Central memory CD8-positive, alpha-beta T cell (primary cell): ENCODE measurements around the gene OSBPL6.
"Not testable (repeated sequence)": the region's sequence is repeated elsewhere in the genome, so short reads cannot be mapped to it uniquely, and the experiment has no call there.

Experiments used
- ATAC-seq: fragments of 150-1000 bp; cut with Tn5 transposase; replicated peaks from 2 replicates; pipeline ENCODE4 v1.10.0; 2022; ENCODE audit warnings: mild to moderate bottlenecking, moderate FRiP score, moderate number of reproducible peaks; ENCODE audit not compliant: poor library complexity, severe bottlenecking; ENCODE audit errors: extremely low read depth
- DNase-seq, 2 donors: peaks; one replicate each; pipeline ENCODE4 v3.0.0; 2021; ENCODE audit warnings: low spot score in 2 of 2
- H3K27ac Mint-ChIP-seq: one replicate; pipeline ENCODE4 v1.8.0; 2022; ENCODE audit warnings: low read depth, mild to moderate bottlenecking, moderate library complexity, mixed read lengths
- H3K27me3 Mint-ChIP-seq: one replicate; pipeline ENCODE4 v1.8.0; 2022; ENCODE audit warnings: mixed read lengths
- H3K36me3 Mint-ChIP-seq: one replicate; pipeline ENCODE4 v1.8.0; 2022; ENCODE audit warnings: mild to moderate bottlenecking, moderate library complexity, mixed read lengths; ENCODE audit not compliant: insufficient read depth
- H3K4me1 Mint-ChIP-seq: one replicate; pipeline ENCODE4 v1.8.0; 2022; ENCODE audit warnings: mixed read lengths
- H3K4me3 Mint-ChIP-seq: one replicate; pipeline ENCODE4 v1.8.0; 2022; ENCODE audit warnings: mild to moderate bottlenecking, moderate library complexity, mixed read lengths
- H3K9me3 Mint-ChIP-seq: one replicate; pipeline ENCODE4 v1.8.0; 2022; ENCODE audit warnings: mixed read lengths

OSBPL6 gene

DNA sequence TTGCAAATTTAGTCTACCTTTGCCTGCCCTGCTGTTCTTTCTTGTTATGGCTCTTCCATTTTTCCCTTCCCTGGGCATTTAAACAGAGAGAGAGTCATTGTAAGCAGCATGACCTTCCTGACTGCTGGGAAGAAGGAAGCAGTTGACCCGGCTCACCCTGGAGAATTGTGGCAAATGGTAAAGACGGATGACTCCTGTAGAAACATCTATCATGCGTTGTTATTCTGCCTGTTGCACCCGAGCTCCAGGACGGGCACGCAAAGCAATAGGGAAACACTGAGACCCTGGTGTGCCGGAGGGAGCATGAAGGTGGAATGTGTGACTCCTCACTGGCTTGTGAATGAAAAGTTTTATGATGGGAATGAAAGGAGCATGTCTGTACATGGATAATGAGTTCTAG is 113.3 kb downstream of the OSBPL6 start:
- Mint-ChIP-seq H3K27ac (no peak overlapping the region), H3K9me3 (no peaks in the 10 kb centered on the region), H3K4me3 (no peak overlapping the region), H3K27me3 (peaks cover 43% of the 10 kb centered on the region), H3K4me1 (no peaks in the 10 kb centered on the region), H3K36me3 (peaks cover 1% of the 10 kb centered on the region)
- ATAC-seq (no peak), DNase-seq (no peak)

DNA sequence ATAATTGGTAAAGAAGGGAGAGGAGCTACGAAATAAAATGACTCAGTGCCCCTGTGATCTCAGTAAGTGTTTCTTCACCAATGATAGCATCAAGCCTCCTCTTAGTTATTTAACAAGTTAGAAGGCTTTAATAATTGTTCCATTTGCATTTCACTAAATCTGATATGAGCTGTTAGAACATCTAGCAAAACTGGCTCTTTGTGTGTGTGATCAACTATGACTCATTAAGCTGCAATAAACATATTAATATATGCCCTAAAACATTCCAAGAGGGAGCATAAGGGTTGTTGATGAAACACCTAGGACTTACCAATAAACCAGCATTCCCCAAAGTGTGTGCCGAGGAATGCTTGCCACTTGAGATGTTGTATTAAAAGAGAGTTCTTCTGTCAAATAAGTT is 115.2 kb downstream of the OSBPL6 start:
- ATAC-seq (no peak), DNase-seq (no peak)
- peaks cover 32% of the 10 kb centered on the region for H3K27me3 Mint-ChIP-seq
- no peaks in the 10 kb centered on the region for H3K9me3 Mint-ChIP-seq
- no peak overlapping the region for H3K4me3 Mint-ChIP-seq
- H3K36me3 Mint-ChIP-seq: no peaks in the 10 kb centered on the region
- no peak overlapping the region for H3K27ac Mint-ChIP-seq
- no peaks in the 10 kb centered on the region for H3K4me1 Mint-ChIP-seq

DNA sequence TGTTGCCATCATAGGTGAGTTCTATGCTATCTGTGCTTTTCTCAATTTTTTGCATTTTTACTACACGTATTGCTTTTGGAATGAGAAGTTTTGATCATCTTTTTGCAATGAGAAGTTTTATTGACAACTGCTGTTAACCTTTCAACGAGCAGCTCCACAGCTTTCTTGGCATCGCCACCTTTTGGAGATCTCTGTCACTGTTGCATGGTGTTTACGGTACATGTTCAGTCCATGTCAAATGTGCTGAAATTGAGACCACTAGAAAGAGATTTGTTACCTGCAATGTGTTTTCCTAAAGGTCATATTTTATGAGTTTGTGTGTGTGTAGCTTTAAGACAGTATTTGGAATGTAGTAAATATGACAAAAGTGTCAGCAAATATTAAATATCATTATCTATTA is 120.8 kb downstream of the OSBPL6 start:
- ATAC-seq: no peak
- DNase-seq: no peak

DNA sequence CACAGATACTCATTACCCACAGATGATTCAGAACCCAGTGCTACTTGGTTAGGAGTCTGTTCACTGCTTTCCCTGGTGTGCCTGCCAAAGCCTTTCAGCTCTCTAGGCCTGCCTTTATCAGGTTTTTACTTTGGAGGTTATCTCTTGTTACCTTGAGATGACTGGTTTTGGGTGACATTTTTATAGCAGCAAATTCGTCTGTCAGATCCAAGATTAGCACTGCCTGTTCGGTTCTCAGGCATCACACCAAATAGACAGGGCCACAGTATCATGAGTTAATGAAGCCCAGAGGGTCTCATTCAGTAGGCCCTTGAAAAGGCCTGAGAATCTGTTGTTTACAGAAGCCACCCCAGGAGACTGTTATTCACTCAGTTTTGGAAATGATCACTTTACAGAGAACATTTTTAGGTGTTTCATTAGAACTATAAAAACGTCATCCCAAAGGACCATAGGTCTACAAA is 121.2 kb downstream of the OSBPL6 start:
- Mint-ChIP-seq H3K27ac (no peak overlapping the region), H3K9me3 (no peaks in the 10 kb centered on the region), H3K4me3 (no peak overlapping the region), H3K27me3 (peaks cover 30% of the 10 kb centered on the region), H3K4me1 (no peaks in the 10 kb centered on the region), H3K36me3 (peaks cover 1% of the 10 kb centered on the region)
- no peak for ATAC-seq
- DNase-seq: no peak

More for the DNA sequence above, 120.8 kb downstream of the OSBPL6 start:
- Mint-ChIP-seq H3K9me3 (no peaks in the 10 kb centered on the region), H3K36me3 (peaks cover 1% of the 10 kb centered on the region), H3K4me1 (no peaks in the 10 kb centered on the region), H3K27ac (no peak overlapping the region), H3K27me3 (peaks cover 32% of the 10 kb centered on the region), H3K4me3 (no peak overlapping the region)

DNA sequence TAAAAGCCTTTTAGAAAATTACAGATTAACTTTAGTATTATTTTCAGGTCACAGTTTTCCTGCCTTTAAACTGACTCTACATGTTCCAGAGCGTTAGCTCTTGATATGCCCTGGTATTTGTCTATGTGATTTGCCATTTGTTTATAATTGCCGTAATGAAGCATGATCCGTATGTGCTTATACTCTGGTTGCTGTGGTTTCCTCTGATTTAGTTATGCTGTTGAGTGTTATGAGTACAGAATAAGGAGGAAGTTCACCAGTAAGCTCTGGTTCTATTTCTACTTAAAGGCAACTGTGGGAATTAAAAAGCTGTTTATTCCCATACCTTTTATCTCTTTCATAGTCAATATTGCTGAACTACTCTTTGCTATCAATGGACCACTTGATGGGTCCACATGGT is 123.5 kb downstream of the OSBPL6 start:
- Mint-ChIP-seq H3K4me1 (no peaks in the 10 kb centered on the region), H3K4me3 (no peak overlapping the region), H3K9me3 (no peaks in the 10 kb centered on the region), H3K27me3 (peaks cover 31% of the 10 kb centered on the region), H3K27ac (no peak overlapping the region), H3K36me3 (peaks cover 1% of the 10 kb centered on the region)
- no peak for DNase-seq
- ATAC-seq: no peak

DNA sequence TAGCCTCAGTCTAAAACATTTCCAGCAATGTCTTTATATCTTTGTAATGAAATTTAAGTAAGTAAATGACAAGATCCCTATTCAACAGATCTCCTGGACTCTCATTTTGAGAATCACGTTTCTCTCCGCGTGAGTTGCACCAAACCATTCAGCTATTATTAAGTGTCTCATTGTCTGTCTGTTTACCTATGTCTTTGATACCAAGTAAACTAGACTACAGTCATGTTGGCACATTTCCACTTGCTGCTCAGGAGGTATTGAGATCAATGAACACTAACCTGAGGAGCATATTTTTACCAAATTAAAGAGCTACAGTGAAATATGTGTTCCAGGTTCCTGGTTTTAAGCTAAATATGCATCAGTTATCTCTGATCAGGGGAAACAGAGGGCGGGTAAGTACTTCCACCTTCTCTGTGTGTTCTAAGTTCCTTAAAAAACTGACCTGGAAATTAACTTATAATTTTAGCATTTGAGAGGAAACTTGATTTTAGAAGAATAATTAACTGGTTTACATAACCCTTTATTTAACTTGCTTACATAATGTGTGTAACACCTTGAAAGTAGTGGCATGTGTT is 125.8 kb downstream of the OSBPL6 start:
- Mint-ChIP-seq H3K4me3 (no peak overlapping the region), H3K36me3 (peaks cover 1% of the 10 kb centered on the region), H3K27ac (no peak overlapping the region), H3K27me3 (peaks cover 43% of the 10 kb centered on the region), H3K9me3 (no peaks in the 10 kb centered on the region), H3K4me1 (no peaks in the 10 kb centered on the region)
- no peak for DNase-seq
- no peak for ATAC-seq

DNA sequence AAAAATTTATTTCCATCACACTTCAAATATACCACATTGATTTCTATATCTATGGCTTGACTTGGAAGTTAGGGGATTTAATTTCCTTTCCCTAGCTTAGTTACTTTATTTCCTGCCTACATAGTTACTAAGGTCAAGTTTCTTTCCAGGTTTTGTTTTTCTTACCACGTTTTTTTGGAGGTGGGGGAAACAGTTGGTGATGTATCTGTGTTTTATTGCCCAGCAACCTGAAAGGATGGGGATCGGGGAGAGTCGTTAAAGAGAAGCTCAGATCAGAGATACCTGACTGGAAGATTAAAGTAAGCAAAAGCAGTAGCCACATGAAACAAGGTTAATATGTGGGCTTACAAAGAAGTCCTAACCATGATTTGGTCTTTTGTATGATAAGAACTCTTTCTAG is 127.8 kb downstream of the OSBPL6 start:
- no peak overlapping the region for H3K4me3 Mint-ChIP-seq
- H3K9me3 Mint-ChIP-seq: no peaks in the 10 kb centered on the region
- H3K27me3 Mint-ChIP-seq: peaks cover 52% of the 10 kb centered on the region
- H3K27ac Mint-ChIP-seq: no peak overlapping the region
- no peaks in the 10 kb centered on the region for H3K4me1 Mint-ChIP-seq
- DNase-seq: no peak
- peaks cover 1% of the 10 kb centered on the region for H3K36me3 Mint-ChIP-seq
- ATAC-seq: no peak

DNA sequence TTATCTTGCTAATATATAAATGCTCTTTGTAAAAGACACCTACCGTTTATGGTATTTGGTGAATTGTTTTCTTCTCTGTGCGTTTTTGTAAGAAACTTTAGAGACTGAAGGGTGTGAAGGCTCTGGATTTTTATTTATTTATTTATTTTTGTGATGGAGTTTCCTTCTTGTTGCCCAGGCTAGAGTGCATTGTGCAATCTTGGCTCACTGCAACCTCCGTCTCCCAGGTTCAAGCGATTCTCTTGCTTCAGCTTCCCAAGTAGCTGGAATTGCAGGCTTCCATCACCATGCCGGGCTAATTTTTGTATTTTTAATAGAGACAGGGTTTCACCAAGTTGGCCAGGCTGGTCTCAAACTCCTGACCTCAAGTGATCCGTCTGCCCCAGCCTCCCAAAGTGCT is 129.0 kb downstream of the OSBPL6 start:
- H3K27ac Mint-ChIP-seq, DNase-seq, H3K4me1 Mint-ChIP-seq, H3K4me3 Mint-ChIP-seq, H3K9me3 Mint-ChIP-seq, H3K36me3 Mint-ChIP-seq, ATAC-seq: not testable (repeated sequence)
- H3K27me3 Mint-ChIP-seq: peaks cover 45% of the 10 kb centered on the region

DNA sequence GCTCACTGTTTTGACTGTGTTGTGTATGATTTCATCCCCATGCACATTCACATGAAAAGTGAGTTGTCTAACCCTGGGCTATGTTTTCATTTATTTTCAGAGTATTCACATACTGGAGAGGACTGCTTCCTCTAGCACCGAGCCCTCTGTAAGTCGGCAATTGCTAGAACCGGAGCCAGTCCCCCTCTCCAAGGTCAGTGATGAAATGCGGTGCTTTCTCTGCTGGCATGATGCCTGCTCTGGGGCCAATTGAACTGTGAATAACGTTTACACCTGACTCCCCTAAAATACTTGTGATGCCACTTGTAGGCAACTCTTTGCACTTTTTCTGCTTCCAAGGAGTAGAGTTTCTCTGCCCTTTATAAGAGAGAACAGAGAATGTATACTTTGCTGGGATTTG is 129.8 kb downstream of the OSBPL6 start:
- peaks cover 38% of the 10 kb centered on the region for H3K27me3 Mint-ChIP-seq
- H3K4me1 Mint-ChIP-seq: no peaks in the 10 kb centered on the region
- no peaks in the 10 kb centered on the region for H3K9me3 Mint-ChIP-seq
- no peaks in the 10 kb centered on the region for H3K36me3 Mint-ChIP-seq
- H3K27ac Mint-ChIP-seq: no peak overlapping the region
- ATAC-seq (no peak), DNase-seq (no peak)
- H3K4me3 Mint-ChIP-seq: no peak overlapping the region

DNA sequence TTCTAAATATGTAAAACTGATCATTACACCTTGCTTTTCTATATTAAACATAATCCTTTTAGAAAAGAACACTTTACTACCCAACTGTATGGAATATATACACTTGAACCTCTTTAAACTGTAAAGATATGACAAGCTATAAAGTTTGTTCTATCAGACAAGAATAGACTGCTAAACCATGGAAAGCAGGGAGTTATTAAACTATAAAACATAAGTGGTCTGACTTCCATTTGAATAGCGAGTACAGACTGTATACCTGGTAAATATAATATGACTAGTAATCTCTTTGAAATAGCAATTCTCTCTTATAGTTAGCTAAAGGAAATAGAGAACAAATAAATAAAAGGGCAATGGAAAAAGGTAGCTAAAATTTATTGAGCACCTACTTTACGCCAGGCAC is 131.0 kb downstream of the OSBPL6 start:
- Mint-ChIP-seq H3K4me1 (no peaks in the 10 kb centered on the region), H3K9me3 (no peaks in the 10 kb centered on the region), H3K4me3 (no peak overlapping the region), H3K36me3 (no peaks in the 10 kb centered on the region), H3K27me3 (peaks cover 37% of the 10 kb centered on the region), H3K27ac (no peak overlapping the region)
- no peak for DNase-seq
- ATAC-seq: no peak

DNA sequence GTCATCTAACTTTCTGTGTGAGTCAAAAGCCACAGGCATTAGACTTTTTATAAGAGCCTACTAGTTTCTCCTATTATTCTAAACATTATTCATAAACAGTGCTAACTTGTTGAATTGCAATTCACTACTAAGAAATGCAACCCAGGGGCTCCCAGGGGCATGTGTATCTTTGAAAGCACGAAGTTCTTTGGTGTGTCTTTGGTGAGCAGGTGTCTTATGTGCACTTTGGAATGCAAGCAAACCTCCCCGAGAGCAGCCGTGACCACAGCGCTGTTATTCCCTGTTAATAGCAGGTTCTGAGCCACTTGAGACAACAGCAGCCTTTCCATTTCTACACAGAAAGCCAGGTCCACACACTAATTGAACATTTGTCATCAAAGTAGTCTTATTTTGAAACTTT is 133.2 kb downstream of the OSBPL6 start:
- Mint-ChIP-seq H3K36me3 (no peaks in the 10 kb centered on the region), H3K27me3 (peaks cover 29% of the 10 kb centered on the region), H3K4me1 (no peaks in the 10 kb centered on the region), H3K4me3 (no peak overlapping the region), H3K27ac (no peak overlapping the region), H3K9me3 (no peaks in the 10 kb centered on the region)
- ATAC-seq (no peak), DNase-seq (no peak)

DNA sequence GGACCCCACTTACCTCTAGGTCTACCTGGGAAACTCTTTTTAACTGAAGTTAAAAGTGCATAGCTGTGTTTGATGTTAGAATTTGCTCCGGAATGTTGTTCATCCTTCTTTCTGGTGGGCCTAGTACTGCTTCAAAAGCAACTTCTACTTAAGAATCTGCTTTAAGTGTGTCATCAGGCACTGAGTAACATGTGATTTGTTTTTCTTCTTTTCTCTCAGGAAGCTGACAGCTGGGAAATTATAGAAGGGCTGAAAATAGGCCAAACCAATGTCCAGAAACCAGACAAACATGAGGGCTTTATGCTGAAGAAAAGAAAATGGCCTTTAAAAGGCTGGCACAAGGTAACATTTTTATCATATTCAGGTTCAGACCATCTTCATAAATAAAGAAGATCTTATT is 133.7 kb downstream of the OSBPL6 start:
- Mint-ChIP-seq H3K4me3 (no peak overlapping the region), H3K36me3 (no peaks in the 10 kb centered on the region), H3K27ac (no peak overlapping the region), H3K4me1 (no peaks in the 10 kb centered on the region), H3K9me3 (no peaks in the 10 kb centered on the region), H3K27me3 (peaks cover 28% of the 10 kb centered on the region)
- DNase-seq (no peak), ATAC-seq (no peak)

DNA sequence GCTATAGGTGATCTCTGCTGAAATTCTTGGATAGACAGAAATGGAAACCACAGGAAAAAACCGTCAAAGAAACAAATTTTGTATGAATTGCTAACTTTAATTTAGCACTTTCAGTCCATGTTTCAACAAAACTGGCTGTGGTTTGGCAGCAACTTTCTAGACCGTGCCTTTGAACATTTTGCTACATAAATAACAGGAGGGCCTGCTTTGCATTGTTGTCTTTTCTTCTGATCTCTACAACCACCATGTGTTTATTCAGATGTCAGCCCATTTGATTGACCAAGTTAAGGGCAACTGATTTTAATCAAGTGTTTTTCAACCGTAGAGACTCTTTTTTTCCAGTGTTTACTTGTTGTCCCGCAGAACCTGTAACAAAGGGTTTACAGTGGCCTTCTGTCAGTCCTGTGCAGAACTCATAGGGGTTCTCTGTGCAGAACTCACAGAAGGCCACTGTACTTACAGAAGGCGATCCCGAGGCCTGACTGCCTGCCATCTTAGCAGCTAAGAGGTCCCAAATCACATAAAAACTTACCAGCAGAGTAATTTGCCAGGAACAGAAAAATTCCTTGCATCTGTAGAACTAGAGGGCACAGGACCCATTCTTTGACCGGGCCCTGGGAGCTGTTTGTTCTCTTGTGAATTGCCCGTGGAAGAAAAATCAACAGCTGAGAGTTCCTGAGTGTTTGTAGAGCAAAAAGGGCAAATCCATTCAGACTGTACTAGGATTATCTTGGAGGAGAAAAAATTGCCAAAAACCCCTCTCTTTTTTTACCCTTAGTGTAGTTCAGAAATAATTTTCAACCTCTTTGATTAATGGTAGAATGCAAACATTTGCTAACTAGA is 136.1 kb downstream of the OSBPL6 start:
- H3K9me3 Mint-ChIP-seq: no peaks in the 10 kb centered on the region

More for the DNA sequence above, 136.1 kb downstream of the OSBPL6 start:
- H3K4me3 Mint-ChIP-seq: no peak overlapping the region
- H3K36me3 Mint-ChIP-seq: no peaks in the 10 kb centered on the region
- H3K27ac Mint-ChIP-seq: no peak overlapping the region
- ATAC-seq: no peak
- H3K27me3 Mint-ChIP-seq: peaks cover 14% of the 10 kb centered on the region
- no peaks in the 10 kb centered on the region for H3K4me1 Mint-ChIP-seq
- DNase-seq: no peak
